NK-92 treated with Interleukin-12 subunit alpha and Interleukin-12 subunit beta, amount 100 ng/mL, for 24 hours (cell line): ENCODE results near the gene OPN1MW.
"Not testable (repeated sequence)": the region's sequence is repeated elsewhere in the genome, so short reads cannot be mapped to it uniquely, and the experiment has no call there.

Source experiments
- DNase-seq: peaks from one replicate; lab custom pipeline; 2025; lab: John Stamatoyannopoulos, UW

OPN1MW gene

DNA sequence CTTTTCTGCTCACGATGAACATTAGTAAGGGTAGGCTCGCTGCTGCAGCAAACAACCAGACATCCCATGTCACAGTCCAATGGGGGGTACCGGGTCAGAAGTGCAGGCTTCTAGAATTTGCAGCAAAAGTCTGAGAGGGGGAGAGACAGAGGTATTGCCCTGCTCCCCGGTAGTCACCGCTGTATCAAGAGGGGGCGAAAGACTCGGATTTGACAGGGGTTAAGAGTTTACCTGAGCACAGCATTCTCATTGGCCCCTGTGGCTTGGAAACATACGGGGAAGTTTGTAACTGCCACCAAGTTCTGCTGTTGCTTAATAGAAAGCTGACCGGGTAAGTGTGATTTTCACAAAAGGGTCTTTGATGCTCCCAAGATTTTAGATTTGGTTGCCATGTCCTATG, 28.7 kb downstream of the OPN1MW start:
- DNase-seq: not testable (repeated sequence)

DNA sequence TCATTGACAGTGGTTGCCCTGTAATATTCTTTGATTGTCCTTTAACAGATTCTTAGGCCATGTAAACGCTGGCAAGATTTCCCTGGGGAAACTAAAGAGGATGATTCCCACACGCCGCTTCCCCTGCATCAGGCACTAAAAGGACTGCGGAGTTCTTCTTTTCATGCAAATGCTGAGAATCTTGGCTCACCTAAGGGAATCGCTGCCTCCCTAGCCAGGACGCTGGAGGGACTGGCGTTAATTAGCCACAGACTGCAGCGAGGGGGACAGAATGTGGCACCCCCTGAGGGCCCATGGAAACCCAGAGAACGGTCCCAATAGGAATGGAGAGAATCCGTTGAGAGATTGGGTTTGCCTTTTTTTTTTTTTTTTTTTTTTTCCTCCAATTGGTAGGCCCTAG, 29.1 kb downstream of the OPN1MW start:
- DNase-seq: not testable (repeated sequence)

DNA sequence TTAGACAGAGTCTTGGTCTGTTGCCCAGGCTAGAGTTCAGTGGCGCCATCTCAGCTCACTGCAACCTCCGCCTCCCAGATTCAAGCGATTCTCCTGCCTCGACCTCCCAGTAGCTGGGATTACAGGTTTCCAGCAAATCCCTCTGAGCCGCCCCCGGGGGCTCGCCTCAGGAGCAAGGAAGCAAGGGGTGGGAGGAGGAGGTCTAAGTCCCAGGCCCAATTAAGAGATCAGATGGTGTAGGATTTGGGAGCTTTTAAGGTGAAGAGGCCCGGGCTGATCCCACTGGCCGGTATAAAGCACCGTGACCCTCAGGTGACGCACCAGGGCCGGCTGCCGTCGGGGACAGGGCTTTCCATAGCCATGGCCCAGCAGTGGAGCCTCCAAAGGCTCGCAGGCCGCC, 37.1 kb downstream of the OPN1MW start, which contains the start of gene OPN1MW2:
OPN1MW2 (plus strand) TSS at position 301 of the 400 bp plus-strand sequence; CDS start at position 361, 60 bp downstream.
- not testable (repeated sequence) for DNase-seq

DNA sequence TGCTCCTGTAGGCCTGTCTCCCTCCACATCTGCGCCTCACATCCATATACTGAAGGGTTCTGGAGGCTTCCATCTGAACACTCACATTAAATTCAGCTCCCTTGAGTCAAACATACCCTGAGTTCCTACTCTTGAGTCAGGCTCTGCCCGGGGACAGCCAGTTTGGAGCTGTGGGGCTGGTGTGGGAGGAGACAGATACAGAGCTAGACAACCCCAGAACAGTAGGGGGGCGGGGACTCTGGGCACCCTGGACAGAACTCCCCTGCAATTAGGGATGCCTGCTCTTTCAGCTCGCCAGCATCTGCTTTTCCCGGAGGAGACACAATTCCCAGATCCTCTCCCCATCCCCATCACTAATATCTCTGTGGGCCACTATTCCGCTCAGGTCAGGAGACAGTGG, 42.9 kb downstream of the OPN1MW start:
- DNase-seq: not testable (repeated sequence)

DNA sequence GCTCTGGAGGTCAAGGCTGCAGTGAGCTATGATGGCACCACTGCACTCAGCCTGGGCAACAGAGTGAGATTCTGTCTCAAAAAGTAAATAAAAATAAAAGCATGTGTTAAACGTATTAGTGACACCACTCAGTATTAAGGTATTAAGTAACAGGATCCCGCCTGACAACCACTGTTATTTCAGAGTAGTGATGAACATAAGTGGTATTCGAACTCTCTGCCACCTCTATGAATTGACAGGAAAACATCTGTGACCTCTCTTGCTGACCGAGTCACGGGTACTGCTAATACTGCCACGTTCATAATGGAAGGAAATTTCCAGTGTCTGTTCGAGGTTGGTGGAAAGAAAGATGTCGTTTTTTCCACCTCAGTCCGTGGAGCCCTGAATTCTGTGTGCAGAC, 44.3 kb downstream of the OPN1MW start:
- DNase-seq: not testable (repeated sequence)

DNA sequence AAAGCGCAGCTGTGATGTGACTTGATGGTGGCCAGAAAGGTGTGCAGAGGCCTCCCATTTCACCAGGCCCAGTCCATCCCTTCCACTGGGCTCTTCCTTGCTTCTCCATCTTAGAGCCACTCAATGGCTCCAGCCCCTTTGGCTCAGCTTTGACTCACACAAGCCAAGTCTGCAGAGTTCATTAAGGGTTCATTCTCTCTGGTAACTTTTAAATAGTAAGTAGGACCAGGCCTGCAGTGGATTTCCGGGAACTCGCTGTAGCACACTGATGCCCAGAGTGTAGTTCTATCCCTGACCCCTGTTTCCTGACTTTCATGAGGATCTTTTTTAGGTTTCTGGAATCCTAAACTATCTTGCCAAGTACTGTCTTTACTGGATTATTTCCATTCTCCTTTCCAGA, 49.0 kb downstream of the OPN1MW start:
- not testable (repeated sequence) for DNase-seq

DNA sequence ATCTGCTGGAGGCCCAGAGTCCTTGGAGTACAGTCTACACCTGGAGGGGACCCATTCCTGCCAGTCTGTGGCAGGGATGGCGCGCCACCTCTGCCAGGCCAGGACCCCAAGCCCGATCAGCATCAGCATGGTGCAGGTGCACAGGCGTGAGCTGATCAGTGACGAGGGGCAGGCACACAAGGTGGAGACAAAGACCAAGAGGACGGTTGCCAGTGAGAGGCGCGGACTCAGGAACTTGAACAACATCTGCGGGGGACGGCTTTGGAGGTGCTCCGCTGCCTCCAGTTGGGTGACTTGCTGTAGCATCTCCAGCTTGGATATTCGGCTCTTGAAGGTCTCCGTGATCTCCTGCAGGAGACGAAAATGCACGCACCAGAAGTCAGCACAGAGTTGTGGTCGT, 51.2 kb downstream of the OPN1MW start:
- DNase-seq: not testable (repeated sequence)

DNA sequence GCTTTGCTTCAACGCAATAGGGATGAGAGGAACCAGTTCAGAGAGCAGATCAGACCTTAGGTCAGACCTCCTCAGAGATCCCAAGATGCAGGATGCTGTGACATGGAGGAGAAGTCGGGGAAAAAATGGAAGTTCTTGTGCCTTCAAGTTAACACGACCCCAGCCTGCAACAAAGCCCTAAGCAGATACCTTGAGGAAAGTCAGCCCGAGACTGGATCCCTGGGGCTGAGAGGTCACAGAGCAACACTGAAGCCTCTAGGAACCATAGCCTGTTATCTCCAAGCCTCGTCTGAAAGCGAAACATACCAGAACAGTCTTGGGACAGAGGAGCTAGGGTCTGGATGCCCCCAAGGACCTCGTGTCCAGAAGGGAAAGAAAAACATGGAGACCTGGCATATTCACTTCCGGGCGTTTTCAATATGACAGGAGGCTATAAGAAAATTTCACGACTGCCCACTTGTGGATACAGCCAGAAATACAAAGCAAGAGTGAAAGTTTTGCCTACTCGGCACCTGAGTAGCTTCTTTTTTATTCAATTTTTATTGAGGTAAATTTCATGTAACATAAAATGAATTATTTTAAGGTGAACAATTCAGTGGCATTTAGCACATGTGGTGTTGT, 56.7 kb downstream of the OPN1MW start:
- not testable (repeated sequence) for DNase-seq

DNA sequence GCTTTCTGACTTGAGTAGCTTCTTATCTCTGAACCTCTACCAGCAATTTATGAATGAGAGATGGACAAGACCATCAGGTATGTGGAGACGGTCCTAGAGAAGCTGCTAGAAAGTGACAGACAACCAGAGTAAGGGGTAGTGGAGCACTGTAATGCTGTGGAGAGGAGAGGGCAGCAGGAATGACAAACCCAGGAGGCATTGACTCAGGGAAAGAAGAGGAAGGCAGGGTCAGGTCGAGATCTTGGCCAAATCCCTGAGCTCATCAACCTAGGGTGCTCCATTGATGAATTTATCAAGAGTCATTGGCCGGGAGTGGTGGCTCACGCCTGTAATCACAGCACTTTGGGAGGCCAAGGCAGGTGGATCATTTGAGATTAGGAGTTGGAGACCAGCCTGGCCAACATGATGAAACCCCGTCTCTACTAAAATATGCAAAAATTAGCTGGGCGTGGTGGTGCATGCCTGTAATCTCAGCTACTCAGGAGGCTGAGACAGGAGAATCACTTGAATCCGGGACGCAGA, 57.6 kb downstream of the OPN1MW start:
- not testable (repeated sequence) for DNase-seq
